Measurements from ENCODE around the gene RBAK.
A peak's percentile ranks its signal among the peaks of the same experiment; 100 is the strongest.
"Not testable (repeated sequence)": the region's sequence is repeated elsewhere in the genome, so short reads cannot be mapped to it uniquely, and the experiment has no call there.

Gene RBAK

DNA sequence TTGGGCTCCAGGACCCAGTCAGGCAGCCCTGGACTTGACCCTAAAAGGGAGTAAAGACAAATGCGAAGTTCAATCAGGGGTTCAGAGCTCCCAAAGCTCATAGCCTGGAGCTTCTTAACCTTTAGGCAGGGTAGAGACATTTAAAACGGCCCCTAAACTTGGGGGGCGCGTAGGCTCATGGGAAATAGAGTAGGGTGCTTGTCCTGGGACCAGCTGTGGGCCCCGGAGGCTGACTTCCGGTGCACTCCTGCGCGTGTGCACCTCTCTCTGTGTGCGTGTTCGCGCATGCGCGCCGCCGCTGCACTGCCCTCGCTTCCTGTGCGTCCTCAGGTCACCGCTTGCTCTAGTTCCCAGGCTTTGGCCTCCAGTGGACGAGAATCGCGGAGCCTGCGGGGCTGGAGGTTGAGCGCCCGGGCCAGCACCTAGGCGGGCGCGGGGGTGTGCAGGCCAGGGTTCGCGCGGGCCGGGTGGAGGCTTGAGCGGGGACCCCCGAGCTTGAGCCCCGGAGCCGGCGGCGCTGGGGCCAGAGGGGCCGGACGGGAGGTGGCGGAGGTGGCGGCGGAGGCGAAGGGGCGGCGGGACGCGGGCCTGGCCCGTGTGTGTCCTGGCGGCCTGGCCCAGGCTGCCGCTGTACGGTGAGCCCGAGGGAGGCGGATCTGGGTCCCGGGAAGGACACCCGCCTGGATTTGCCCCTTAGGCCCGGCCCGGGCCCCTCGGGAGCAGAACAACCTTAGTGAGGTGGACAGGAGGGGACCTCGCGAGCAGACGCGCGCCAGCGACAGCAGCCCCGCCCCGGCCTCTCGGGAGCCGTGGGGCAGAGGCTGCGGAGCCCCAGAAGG lies at the start of gene RBAK:
Gene RBAK (plus strand): TSS at position 303 of the 839 bp plus-strand sequence. CDS start 2,217 bp downstream, outside the sequence.
- DNase-seq = peak; percentile 98
- in situ Hi-C loops (cut with HindIII; ENCODE audit: low pct_ligation_motif_present, low pct_unique_long_range_greater_than_20kb, low sequenced_read_pairs) = no loop called here

DNA sequence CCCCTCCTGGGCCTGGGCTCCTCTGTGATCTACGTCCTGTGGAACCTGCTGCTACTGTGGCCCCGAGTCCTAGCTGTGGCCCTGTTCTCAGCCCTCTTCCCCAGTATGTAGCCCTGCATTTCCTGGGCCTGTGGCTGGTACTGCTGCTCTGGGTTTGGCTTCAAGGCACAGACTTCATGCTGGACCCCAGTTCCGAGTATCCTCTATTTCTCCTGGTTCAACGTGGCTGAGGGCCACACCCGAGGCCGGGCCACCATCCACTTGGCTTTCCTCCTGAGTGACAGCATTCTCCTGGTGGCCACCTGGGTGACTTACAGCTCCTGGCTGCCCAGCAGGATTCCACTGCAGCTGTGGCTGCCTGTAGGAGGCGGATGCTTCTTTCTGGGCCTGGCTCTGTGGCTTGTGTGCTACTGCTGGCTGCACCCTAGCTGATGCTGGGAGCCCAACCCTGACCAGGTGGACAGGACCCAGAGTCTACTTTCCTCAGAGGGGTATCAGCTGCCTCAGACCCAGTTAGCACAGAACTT lies 48.9 kb upstream of the RBAK start:
- DNase-seq = no peak
- in situ Hi-C loops (cut with HindIII; ENCODE audit: low pct_ligation_motif_present, low pct_unique_long_range_greater_than_20kb, low sequenced_read_pairs) = no loop called here

DNA sequence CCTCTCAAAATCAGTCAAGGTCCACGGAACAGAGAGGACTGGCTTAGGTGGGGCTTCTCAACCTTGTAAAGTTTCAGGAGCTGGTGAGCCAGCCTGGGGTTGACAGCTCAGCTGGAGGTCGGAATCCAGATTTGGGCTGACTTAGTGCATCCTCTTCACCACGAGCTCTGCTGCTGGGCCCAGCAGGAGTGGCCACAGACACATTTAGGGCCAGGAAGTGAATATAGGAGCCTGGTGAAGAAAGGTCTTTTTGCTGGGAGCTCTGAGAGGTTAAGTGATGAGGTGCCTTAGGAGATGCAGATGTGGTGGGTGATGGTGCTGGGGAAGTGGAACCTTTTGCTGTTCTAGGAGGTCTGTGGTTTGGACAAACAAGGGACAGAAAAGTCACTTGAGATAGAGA lies 47.4 kb upstream of the RBAK start:
- no peak for DNase-seq
- in situ Hi-C loops (cut with HindIII; ENCODE audit: low pct_ligation_motif_present, low pct_unique_long_range_greater_than_20kb, low sequenced_read_pairs) = no loop called here

DNA sequence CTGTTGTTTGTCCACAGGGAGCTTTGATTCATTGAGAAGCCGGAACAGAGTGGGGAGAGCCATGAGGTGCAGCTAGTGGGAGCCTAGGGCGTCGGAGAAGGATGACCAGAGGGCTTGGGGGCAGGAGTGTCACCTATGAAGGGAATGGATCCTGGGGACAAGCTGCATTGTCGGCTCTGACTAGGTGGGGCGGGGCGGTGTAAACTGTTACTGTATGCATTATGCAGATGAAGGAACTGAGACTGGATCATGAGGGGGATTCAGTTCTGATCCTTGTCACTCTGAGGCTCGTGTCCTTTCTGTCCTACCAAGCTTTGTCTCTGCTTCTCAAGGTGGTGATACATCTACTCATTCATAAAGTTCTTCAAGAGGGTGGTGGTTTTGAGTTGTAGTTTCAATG lies 46.8 kb upstream of the RBAK start:
- DNase-seq = no peak
- in situ Hi-C loops (cut with HindIII; ENCODE audit: low pct_ligation_motif_present, low pct_unique_long_range_greater_than_20kb, low sequenced_read_pairs) = no loop called here

DNA sequence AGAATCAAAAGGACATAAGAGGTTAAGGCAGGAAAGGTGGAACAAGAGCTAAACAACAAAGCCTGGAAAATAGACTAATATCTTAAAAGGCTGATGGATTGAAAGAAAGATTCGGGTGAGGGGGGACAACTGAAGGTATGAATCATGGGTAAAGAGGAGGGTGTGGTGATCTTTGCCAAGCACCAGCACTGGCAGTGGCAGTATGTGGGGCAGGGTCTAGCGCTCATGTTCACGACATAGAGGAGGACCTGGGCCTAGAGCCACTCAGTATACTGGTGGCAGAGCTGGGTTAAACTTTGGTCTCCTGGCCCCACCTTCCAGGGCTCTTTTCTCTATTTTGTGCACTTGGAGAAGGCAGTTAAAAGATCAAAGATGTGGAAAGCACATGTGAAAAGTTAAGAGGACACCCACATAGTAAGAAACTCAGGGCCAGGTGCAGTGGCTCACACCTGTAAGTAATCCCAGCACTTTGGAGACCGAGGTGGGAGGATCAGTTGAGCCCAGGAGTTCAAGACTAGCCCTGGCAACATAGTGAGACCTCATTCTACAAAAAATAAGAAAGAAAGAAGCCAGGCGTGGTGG lies 46.2 kb upstream of the RBAK start:
- no peak for DNase-seq

DNA sequence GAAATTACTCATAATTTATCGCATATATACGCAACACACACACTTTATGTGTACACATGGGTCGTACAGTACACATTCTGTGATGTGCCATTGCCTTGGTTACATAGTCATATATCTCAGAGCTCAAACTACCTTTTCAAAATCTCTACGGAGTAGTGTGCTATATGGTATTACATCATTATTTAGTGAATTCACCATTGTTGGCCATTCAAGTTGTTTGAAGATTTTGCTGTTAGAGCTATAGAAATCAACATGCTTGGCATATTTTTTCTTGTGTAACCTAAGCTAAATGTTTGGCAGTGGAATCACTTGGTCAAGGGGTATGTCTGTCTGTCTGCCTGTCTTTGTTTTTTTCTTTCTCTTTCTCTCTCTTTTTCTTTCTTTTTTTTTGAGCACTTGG lies 44.7 kb upstream of the RBAK start:
- in situ Hi-C loops (cut with HindIII; ENCODE audit: low pct_ligation_motif_present, low pct_unique_long_range_greater_than_20kb, low sequenced_read_pairs) = no loop called here
- no peak for DNase-seq

More for the DNA sequence above, 46.2 kb upstream of the RBAK start:
- in situ Hi-C loops (cut with HindIII; ENCODE audit: low pct_ligation_motif_present, low pct_unique_long_range_greater_than_20kb, low sequenced_read_pairs) = no loop called here

DNA sequence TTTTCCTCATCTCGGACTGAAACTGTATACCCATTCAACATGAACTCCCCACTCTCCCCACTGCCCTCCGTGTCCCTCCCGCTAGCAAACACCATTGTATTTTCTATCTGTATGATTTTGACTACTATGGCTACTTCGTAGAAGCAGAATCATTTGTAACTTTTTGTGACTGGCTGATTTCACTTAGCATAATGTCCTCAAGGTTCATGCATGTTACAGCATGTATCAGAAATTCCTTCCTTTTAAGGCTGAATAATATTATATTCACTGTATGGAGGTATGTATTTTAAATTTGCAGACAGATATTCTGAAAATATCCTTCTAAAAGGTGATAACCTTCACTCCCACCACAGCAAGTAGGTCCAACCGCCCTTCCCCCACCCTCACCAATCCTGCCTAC lies 43.7 kb upstream of the RBAK start:
- in situ Hi-C loops (cut with HindIII; ENCODE audit: low pct_ligation_motif_present, low pct_unique_long_range_greater_than_20kb, low sequenced_read_pairs) = no loop called here
- no peak for DNase-seq

DNA sequence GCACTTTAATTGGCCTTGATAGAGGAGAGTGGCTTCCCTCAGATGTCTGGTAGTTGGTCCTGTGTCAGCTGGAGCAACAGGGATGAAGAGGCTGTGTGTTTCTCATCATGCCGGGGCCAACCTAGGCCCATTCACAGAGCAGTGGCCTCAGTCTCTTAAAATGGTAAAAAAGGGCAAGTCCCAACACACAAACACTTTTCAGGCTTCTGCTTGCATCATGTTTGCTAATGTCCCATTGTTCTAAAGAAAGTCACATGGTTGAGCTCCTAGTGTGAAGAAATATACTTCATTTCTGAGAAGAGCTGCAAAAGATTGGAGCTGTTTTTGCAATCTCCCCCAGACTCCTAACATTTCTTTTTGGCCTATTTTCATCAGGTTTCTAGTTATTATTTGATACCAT lies 40.6 kb upstream of the RBAK start:
- DNase-seq = no peak
- in situ Hi-C loops (cut with HindIII; ENCODE audit: low pct_ligation_motif_present, low pct_unique_long_range_greater_than_20kb, low sequenced_read_pairs) = no loop called here

DNA sequence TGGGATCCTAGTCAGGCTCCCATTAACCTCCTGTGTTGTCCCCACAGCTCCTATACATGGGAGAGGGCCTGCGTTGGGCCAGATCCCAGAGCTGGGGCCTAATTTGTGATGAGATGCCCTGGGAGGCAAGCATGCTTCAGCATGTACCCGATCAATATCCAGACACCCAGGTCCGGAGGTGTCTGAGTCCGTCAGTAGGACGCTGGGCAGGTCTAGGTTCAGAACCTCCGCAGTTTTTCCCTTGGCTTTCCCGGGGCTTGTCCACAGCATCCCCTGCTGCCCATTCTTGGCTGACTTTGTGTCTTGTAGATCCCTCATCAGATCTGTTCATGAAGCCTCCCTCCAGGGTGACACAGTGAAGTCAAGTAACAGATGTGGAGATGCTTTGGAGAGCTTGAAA lies 32.7 kb upstream of the RBAK start:
- in situ Hi-C loops (cut with HindIII; ENCODE audit: low pct_ligation_motif_present, low pct_unique_long_range_greater_than_20kb, low sequenced_read_pairs) = no loop called here
- no peak for DNase-seq

DNA sequence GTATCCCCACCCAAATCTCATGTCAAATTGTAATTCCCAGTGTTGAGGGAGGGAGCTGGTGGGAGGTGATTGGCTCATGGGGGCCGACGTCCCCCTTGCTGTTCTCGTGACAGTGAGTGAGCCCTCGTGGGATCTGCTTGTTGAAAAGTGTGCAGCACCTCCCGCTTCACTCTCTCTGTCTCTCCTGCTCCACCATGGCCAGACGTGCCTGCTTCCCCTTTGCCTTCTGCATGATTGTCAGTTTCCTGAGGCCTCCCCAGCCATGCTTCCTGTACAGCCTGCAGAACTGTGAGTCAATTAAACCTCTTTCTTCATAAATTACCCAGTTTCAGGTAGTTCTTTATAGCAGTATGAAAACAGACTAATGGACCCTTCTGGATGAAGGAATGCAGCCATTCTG lies 29.7 kb upstream of the RBAK start:
- in situ Hi-C loops (cut with HindIII; ENCODE audit: low pct_ligation_motif_present, low pct_unique_long_range_greater_than_20kb, low sequenced_read_pairs); DNase-seq: not testable (repeated sequence)

DNA sequence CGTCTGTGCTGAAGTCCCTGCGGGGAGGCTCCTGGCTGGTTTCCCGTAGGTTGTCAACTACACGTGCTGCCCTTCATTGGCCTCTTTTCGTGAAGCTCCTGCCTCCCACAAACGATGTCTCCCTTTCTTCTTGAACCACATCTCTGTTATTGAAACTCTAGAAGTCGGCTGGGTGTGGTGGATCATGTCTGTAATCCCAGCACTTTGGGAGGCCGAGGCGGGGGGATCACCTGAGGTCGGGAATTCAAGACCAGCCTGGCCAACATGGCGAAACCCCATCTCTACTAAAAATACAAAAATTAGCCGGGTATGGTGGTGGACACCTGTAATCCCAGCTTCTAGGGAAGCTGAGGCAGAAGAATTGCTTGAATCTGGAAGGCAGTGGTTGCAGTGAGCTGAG lies 28.0 kb upstream of the RBAK start:
- in situ Hi-C loops (cut with HindIII; ENCODE audit: low pct_ligation_motif_present, low pct_unique_long_range_greater_than_20kb, low sequenced_read_pairs); DNase-seq: not testable (repeated sequence)

DNA sequence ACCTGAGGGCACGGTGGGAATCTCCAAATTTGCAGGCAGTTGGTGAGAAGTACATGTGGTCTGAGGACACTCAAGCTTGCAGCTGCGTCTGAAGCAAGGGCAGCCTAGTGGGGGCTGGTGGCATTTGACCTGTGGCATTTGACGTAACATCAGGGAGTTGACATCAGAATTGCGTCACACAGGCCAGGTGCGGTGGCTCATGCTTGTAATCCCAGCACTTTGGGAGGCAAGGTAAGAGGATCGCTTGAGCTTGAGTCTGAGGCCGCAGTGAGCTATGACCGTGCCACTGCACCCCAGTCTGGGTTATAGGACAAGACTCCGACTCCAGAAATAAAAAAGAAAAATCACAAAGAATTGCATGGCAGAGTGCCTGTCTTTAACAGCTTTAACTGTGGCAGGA lies 25.6 kb upstream of the RBAK start:
- no peak for DNase-seq
- in situ Hi-C loops (cut with HindIII; ENCODE audit: low pct_ligation_motif_present, low pct_unique_long_range_greater_than_20kb, low sequenced_read_pairs) = no loop called here

DNA sequence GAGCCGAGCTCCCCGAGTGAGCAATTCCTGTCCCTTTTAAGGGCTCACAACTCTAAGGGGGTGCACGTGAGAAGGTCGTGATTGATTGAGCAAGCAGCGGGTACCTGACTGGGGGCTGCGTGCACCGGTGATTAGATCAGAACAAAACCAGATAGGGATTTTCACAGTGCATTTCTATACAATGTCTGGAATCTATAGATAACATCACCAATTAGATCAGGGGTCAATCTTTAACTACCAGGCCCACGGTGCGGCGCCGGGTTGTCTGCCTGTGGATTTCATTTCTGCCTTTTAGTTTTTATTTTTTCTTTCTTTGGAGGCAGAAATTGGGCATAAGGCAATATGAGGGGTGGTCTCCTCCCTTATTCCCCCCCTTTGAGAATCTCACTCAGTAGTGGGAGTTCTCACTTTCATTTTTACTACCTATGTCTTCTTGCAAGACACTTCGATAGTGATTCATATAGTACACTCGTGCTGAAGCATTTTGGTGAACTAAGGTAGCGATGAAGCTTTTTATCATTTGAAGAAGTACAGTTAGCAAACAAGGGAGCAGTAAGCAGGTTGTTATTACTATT lies 24.6 kb upstream of the RBAK start:
- DNase-seq; in situ Hi-C loops (cut with HindIII; ENCODE audit: low pct_ligation_motif_present, low pct_unique_long_range_greater_than_20kb, low sequenced_read_pairs): not testable (repeated sequence)

DNA sequence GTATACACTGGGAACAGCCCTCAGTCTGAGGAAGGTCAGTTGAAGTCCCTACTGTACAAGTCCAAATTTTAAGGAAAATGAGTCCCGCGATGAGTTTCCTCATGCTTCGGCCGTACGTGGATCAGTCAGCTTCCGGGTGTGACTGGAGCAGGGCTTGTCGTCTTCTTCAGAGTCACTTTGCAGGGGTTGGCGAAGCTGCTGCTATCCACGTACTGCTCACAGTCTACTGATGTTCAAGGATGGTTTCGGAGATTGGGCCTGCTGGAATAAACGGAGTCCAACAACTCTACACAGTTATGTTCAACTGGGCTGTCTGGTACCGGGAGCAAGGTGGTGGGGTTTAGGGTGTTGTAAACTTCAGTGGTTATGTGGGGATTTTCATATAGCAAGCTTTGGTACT lies 22.0 kb upstream of the RBAK start:
- in situ Hi-C loops (cut with HindIII; ENCODE audit: low pct_ligation_motif_present, low pct_unique_long_range_greater_than_20kb, low sequenced_read_pairs); DNase-seq: not testable (repeated sequence)

DNA sequence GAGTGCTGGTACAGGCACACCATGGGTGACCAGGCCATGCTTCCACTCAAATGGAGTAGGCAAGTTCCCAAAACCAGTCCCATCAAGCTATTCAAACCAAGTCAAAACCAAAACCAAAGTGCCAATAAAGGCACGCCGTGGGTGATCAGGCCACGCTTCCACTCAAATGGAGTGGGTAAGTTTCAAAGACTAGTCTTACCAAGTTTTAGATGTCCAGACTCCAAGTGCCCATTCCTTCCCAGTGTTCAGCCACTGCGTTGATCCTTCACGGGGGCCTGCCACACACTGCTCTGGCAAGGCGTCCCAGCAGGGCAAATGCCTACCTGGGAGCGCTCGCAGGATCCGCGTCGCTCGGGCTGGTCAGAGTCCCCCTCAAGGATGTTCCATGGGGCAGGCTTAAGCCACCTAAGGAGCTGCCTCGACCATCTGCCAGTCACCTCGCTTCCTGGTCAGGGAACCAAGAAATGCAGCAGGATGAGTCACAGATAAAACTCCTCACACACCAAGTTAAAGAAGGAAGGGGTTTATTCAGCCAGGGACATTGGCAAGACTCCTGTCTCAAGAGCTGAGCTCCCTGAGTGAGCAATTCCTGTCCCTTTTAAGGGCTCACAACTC lies 17.8 kb upstream of the RBAK start:
- DNase-seq = peak; percentile 78
- in situ Hi-C loops (cut with HindIII; ENCODE audit: low pct_ligation_motif_present, low pct_unique_long_range_greater_than_20kb, low sequenced_read_pairs) = not testable (repeated sequence)

DNA sequence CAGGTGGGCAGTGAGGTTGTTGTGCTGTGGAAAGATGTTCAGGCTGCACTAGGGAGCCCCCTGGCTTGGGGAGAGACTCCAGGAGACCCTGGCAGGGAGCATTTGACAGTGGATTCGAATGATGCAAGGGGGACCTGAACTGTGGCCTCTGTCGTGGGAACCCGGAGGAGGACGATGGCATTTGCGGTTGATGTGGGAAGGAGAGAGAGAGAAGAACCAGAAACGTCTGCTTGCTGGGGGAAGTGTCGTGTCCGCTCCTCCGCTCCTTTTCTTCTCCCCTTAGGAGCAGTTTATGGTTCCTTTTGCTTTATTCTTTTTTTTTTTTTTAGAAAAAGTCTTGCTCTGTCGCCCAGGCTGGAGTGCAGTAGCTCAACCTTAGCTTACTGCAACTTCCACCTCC lies 12.5 kb upstream of the RBAK start:
- in situ Hi-C loops (cut with HindIII; ENCODE audit: low pct_ligation_motif_present, low pct_unique_long_range_greater_than_20kb, low sequenced_read_pairs); DNase-seq: not testable (repeated sequence)

DNA sequence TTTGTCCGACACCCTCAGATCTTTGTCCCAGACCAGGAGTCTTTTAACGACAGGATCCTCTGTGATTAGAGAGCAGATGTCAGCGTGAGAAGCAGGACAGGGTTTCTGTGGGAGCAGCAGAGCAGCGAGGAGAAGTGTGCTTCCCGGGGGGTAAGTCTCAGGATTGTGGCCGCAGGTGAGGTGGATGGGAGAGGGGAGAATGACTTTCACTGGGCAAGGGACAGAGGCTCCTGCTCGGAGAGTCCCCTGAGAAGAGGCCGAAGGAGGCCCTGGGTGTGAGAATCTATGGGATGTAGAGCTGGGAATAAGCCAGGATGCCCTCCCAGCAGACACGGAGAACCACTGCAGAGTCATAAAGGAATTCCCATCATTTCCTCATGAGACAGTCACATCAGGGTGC lies 10.4 kb upstream of the RBAK start:
- no peak for DNase-seq
- in situ Hi-C loops (cut with HindIII; ENCODE audit: low pct_ligation_motif_present, low pct_unique_long_range_greater_than_20kb, low sequenced_read_pairs) = no loop called here

DNA sequence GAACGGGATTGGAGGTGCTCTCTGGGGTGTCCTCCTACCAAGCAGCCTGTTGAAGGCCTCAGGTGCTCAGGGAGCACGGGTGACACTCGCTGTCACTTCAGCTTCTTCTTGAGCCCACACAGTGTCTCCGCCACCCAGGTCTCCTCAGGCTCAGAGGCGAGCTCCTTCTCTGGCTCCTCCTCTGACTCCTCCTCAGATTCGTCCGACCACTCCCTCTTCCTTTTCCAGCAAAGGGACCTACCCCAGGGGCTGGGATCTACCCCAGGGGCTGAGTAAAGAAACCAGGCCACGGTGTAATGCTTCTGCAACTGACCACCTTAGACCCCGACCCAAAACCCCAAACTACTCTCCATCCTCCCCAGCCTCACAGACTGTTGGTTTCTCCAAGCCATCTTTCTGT lies 9.2 kb upstream of the RBAK start:
- in situ Hi-C loops (cut with HindIII; ENCODE audit: low pct_ligation_motif_present, low pct_unique_long_range_greater_than_20kb, low sequenced_read_pairs) = no loop called here
- no peak for DNase-seq

DNA sequence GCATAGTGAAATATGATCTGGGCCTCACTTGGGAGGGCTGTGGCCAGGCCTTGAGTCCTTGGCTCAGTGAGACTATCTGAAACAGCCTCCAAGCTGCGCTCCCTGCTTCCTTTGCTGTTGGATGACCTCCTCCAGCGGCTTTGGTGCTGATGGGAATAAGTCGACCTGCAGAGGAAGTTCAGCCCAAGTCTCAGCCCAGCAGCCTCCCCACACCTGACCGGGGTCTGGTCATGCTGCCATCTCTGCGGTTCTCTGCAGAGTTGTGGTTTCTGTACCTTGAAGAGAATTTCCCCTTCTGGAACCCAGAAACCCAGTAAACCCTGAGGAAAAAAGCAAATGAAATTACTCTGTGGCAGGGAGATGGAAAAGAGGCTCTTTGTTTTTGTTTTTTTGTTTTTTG lies 4.6 kb upstream of the RBAK start:
- in situ Hi-C loops (cut with HindIII; ENCODE audit: low pct_ligation_motif_present, low pct_unique_long_range_greater_than_20kb, low sequenced_read_pairs) = no loop called here
- no peak for DNase-seq
